ENCODE data around the gene MRPL38.

MRPL38 gene

DNA sequence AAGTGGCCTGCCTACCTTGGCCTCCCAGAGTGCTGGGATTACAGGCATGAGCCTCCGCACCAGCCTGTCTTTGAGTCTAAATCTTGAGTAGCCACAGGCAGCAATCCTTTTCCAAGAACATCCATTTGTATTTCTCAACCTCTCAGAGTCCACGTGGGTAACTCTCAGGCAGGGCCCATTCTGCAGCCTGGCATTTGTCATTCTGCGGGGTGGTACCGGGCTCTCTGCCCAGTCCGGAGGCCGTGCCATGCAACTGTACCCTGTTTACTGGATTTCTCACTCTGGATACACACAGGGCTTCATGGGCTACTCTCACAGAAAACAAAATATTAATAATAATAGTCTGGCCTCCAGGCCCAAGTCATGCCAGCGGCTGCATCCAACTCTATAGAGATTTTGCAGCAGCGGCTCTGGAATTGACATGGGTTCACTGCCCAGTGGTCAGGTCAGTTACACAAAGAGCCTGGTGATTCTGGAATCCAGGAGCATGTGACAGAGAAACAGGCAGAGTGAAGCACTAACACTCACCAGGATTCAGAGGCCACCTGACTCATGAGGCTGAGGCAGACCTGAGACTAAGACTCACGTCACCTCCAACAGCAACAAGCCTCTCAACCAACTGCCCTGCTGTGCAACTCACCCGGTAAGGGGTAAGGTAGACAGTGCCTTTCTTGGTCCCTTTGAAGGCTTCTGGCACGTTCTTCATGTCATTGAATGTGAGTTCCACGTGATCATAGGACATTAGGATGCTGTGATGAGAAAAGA lies 53.6 kb downstream of the MRPL38 start:
- no peak for DNase-seq

GRCh38 chr17:75849724-75850123 lies 55.0 kb downstream of the MRPL38 start:
- no peak for DNase-seq

GRCh38 chr17:75849279-75849646 lies 55.4 kb downstream of the MRPL38 start:
- no peak for DNase-seq
